HG03575 (cell line): Measurements from ENCODE around the gene SLC10A1.

Experiments
- ATAC-seq: cut with Tn5 transposase; IDR thresholded peaks from one replicate; pipeline ENCODE4 v1.9.1; 2021; ENCODE audit not compliant: unreplicated experiment, insufficient number of reproducible peaks, low FRiP score; ENCODE audit errors: extremely low read depth

Gene SLC10A1

DNA sequence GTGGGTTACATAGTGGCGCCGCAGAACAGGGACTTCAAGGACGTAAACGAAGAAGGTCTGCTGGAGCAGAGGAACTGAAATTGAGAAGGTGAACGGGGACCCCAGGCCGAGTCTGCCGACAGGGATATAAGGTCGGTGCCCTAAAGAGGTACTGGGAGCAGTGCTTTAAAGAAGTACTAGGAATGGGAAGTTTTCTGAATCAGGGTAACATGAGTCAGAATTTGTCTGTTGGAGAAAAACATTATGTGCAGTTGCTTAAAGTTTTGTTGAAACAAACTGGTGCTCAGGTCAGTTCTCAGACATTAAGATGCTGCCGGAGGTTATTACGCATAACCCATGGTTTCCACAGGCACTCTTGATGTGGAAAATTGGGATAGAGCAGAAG is 14.8 kb upstream of the SLC10A1 start:
- ATAC-seq: no peak

DNA sequence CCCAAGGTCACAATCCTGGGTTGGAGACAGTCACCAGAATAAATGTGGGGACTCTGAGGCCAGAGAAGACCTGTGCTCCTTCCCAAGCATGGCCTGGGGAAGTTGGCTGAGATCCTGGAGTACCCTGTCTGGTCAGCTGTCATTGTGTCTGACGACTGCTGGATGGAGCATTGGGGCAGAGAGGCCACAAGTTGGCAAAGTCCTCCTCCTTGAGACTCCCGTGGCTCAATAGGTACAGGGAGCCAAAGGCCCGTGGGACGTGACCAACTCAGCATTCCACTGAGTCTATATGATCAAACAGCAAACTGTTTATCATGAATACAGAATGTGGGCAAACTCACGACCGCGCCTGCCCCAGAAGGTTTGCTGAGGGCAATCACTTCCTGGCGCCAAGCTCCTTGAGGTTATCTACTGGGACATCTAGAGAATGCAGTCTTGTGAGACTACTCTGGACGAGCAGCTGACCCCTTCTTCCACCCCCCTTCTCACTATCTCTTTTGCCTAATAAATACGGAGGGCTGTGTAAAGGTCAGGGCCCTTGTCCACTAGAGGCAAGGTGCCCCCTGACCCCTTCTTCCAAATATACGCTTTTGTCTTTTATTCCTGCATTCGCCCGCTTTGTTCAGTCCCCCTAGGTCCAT is 14.3 kb upstream of the SLC10A1 start:
- ATAC-seq: no peak

DNA sequence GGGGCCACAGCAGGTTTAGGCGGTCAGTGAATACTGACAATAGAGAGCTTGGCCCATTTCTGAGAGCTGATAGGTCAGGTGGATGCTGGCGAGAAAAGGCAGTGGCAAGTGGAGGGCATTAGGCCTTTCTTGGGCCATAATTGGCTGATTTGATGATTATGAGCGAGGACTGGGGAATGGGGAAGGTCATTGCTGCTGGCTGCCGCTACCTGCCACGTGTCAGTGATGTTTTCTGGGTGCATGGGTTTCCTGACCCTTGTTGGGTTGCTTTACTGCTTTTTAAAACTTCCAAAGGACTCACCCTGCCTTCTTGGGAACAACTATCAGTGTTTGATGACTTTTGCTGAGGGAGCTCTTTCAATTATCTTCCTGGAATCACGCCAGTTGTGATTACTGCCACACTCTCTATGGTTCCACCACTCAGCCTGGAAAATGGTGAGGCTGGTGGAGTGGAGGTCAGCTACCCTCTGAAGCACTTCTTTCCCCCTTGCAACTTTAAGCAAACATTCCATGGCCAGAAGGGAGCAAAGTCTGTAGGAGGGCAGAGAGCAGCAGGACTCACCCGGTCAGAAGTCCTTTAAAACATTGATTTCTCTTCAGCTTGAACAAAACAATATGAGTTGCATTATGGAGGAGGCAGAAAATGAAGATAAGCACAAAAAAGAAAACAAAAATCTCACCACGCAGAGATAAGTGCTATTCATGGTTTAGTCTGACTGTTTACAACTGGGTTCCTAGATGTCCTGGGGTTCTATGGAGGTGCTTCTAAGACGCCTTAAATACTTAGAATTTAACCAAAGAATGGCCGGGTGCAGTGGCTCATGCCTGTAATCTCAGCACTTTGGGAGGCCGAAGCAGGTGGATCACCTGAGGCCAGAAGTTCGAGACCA is 12.1 kb upstream of the SLC10A1 start:
- ATAC-seq: no peak

DNA sequence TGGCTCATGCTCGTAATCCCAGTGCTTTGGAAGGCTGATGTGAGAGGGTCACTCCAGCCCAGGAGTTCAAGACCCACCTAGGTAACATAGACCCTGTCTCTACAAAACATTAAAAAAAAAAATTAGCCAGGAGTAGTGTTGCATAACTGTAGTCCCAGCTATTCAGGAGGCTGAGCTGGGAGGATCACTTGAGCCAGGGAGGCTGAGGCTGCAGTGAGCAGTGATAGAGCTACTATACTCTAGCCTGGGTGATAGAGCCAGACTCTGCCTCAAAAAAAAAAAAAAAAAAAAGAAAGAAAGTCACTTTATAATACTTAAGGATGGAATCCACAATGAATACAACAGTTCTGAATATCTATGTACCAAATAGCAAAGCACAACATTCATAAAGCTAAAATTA is 10.2 kb upstream of the SLC10A1 start:
- no peak for ATAC-seq

DNA sequence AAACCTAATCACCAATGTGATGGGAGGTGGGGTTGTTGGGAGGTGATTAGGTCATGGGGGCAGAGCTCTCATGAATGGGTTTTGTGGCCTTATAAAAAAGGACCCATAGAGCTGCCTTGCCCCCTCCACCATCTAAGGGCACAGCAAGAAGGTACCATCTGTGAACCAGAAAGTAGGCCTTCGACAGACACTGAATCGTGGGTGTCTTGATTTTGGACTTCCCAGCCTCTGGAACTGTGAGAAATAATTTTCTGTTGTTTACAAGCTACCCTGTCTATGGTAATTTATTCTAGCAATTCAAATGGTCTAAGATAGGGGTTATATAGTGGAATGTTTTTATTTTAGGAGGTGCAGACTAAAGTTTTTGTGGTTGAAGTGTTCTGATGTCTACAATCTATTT is 7.9 kb upstream of the SLC10A1 start:
- ATAC-seq: no peak

DNA sequence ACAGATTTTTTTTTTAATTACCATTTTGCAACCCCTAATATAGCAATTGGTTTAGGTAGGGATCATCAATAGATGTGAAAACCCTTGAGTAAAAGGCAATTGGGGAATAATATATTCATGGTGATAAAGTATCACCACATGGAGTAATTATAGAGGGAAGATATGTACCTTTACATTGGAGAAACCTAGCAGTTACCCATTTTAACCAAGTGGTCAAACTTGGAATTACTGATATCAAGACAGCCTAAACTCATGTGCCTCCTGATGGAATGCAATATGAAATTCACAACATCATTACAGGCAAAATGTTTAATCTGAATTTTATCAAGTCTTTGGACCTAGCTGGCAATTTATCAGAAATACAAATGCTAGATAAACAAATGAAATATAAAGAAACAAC is 6.7 kb upstream of the SLC10A1 start:
- ATAC-seq: no peak

DNA sequence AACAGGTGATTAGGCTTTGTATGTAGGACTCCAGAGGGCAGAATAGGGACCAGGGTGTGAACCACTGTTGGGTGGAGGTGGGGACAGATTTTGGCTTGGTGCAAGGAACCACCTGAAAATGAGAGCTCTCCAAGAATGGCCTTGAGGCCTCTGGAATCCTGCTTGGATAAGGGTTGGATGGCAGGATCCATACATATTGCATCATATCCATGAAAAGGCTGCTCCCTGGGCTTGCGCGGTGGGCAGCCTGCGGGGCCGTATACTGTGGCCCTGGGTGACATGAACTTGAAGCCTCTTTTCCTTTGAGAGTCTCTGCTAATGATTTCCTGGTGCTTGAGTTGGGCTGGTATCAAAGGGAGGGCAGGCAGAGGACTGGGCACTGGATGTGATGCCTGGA is 1.3 kb upstream of the SLC10A1 start:
- ATAC-seq: no peak

DNA sequence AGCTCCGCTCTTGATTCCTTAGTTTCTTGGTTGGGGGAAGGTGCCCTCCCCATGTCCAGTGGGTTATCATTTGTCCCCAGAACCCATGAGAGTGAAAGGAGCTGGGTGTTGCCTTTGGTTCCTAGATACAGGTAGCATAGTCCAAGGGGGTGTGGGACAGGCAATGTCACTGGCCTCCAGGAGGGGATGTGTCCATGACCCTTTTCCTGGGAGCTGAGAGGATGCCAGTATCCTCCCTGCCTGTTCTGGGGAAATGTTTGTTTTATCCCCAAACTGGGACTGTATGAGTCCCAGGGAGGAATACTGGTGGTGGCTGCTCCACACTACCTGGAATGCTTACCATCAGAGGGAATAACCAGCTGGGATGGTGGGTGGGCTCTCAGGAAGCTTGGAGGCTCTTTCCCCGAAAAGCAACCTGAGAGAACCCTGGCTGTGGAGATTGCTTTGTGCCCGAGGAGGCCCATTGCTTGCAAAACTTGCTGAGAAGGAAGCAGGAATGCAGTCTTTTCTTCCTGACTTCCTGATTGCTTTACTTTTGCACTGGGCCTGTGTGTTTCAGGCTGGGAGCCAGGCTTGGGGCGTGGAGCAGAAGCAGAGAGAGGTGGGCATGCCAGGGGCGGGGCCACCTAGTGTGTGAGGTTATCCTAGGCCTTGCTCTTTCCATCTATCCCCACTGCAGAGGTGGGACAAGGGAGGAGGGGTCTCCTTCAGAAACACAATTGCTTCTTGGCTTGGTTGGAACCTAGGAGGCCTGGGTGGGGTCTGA is 715 bp upstream of the SLC10A1 start:
- no peak for ATAC-seq

DNA sequence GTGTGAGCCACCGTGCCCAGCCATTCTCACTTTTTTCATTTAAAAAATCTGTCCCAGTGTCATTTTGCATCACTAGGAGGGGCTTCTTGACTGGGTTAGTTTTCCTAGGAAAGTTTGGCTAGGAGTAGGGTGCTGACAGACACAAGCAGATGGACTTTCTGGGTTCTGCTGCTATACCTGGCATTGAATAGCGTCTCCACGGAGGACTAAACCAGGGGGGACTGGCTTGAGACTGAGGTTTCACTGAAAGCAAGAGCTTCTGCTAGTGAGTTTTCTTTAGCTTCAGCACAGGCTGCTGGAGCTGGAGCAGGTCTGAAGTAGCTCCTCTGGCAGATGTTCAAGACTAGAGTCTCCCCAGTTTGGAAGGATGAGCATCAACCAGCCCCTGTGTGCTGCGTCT is 1.4 kb downstream of the SLC10A1 start:
- ATAC-seq: no peak

DNA sequence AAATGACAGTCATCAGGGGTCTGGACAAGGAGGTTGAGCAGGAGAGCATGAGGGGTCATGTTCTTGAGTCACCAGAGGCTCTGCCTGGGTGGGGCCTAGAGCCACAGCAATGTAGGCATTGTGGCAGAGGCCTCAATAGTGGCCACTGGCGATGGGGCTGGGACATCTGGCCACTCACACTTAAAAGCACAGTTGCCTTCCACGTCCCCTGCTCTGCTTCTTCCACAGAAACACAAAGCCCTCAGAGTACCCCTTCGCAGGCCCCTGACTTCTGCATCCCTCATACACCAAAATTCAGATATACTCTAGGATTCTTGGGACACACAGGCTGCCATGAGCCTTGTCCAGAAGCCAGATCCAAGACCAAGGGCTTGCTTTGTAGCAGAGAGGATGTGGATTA is 2.2 kb downstream of the SLC10A1 start:
- ATAC-seq: no peak

DNA sequence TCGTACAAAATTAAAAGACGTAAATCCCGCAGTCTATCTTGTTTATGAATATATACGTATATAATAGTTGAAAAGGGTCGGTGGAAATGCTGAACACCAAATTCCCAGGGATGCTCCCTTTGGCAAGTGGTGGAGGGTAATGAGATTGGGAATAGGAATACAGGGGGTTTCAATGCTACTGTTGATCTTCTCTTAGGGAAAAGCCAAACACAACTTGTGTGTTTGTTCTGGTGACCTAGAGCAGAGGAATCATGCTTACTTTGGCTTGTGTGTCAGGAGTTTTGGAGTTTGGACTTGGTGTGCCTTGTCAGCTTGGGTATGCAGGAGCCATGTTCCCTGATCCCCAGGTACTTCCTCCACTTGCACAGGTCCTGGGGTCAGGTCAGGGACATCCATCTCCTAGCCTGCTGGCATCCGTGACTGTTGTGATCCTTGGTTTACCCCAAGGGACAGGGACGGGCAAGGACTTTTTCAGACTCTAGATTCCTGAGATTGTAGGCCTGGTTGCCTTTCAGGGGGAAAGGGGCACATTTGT is 4.1 kb downstream of the SLC10A1 start:
- ATAC-seq: no peak

DNA sequence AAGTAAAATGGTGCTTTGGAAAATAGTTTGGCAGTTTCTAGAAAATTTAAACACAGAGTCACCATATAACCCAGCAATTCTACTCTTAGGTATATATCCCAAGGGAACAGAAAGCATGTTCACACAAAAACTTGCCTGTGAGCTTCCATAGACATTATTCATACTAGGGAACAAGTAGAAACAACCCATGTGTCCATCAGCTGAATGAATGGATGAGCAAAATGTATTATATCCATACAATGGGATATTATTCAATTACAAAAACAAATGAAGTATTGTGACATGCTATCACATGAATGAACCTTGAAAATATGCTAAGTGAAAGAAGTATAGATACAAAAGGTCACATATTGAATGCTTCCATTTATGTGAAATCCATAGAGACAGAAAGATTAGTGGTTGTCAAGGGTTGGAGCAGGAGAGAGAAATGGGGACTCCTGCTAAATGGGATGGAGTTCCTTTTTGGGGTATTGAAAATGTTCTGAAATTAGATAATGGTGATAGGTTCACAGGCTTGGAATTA is 7.9 kb downstream of the SLC10A1 start:
- ATAC-seq: no peak

DNA sequence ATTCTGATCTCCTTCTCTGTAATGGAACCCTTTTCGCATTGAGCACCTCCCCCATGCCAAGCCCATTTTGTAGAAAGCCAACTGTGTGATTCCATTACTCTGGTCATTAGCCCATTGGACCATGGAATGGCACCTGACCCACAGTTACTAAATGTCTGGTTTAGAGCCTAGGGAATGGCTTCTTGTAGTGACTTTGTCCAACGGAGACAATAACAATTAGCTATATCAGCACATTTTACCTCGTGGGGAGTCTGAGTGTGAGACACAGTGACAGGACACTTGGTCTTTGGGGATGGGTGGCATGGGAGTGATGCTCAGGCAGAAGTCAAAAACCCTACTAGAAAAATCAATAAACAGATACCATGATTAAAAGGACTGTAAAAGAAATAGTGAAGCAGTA is 10.4 kb downstream of the SLC10A1 start:
- ATAC-seq: no peak

DNA sequence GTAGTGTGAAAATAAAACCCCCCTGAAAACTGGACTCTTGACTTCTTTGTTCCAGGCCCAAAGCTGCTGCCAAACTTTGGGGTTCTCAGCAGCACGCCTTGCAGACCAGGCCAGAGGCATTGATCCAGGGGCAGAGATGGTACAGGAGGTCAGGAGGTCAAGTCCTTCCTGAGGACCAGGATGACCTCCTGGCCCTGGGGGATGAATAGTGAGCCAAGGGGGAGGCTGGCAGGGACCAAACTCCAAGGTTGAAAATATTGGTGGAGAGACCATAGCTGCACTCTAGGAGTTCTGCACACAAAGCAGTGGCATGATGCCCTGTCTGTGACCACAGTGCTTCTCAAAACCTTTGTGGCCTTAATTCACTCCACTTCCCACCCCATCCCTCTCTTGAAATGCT is 12.1 kb downstream of the SLC10A1 start:
- no peak for ATAC-seq

DNA sequence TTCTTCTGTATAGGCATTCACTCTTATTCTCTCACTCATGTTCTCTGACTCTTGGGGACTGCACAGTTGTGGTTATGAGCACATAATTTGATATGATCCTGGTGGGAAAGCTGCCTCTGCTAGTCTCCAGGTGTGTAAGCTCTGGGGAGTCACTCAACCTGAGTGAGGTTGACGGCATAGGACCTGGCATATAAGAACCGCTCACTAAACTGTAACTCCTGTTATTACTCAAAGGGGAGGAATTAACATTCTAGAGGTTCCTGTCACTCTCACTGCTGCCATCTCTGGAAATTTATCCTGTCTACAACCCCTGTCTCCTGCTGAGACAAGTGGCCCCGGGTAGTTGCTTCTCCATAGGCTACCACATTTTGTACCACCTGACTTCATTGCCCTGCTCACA is 16.1 kb downstream of the SLC10A1 start:
- ATAC-seq: no peak

DNA sequence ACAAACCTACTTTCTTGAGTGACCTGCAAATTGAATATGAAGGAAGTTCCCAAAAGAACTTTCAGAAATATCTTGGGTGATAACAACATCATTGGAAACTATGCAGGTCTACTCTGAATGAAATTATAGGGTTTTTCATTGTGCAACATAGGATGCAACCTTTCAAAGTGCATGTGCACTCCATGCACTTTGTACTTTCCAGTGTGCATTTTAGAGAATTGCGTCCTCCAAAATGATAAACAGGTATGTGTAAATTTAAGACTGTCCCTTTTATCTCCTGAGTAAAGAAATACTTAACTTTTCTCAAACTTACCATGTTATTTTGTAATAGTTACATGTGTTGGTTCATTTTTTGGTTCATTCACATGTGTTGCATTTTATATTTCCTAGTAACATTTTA is 16.9 kb downstream of the SLC10A1 start:
- ATAC-seq: no peak

DNA sequence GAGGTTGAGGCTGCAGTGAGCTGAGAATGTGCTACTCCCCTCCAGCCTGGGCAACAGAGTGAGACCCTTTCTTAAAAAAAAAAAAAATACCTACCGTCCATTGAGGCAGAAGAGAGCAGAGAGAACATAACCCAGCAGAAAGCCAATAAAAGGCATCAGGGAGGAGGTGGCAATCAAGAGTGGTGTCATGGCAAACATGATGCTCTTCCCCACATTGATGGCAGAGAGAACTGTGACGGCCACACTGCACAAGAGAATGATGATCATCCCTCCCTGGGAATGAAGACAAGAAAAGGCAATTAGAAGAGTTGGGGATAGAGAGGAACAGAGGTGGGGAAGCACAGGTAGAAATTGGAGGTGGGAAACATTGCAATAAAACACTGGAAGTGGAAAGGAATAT is 18.0 kb downstream of the SLC10A1 start:
- no peak for ATAC-seq

DNA sequence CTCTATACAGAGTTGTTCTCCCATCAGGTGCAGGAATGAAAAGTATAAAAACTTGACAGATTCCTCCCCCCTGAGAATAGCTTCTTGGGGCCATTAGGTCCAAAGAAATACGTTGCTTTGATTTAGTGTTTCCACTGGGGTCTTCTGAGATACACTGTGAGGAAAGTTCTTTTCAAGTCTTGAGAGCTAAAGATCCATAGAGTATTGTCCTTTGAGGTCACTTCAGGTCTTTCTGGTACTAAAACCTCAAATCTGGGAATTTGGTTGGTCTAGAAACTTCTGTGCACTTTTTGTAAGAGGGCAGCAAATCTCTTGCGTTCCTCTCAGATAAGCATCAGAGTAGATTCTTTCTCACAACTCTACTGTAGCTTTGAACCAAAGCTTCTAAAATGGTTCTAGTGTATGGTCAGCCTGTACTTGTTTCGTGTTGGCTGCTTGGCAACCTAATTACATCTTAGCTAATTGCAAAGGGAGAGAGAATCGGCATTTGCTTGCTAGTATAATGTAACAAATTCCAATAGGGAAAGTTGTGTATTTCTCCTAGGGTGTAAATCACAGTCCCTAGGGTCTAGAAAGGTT is 20.1 kb downstream of the SLC10A1 start:
- ATAC-seq: no peak

DNA sequence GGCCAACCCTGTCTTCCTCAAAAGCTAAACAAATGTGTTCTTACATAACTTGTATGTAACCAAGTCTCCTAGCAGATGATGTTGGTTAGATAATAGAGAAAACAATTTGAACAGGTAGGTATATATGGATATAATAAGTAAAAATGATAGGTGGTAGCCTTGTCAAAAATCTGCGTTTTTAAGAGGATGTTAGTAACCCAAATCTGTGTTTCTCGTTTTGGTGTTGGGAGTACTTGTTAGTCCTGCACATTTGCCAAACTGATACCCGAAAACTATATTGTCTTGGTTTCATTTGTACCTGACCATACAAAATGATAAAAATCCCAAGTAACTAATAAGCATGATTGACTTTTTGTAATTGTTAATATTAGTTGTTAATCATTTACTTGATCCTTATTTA is 22.0 kb downstream of the SLC10A1 start:
- ATAC-seq: no peak
